ENCODE data around the gene MAP4K5.

MAP4K5 gene

GRCh38 chr14:50403419-50403818 lies 128.9 kb downstream of the MAP4K5 start:
- in situ Hi-C loops (cut with MboI; ENCODE audit: low sequenced_read_pairs) = no loop called here

DNA sequence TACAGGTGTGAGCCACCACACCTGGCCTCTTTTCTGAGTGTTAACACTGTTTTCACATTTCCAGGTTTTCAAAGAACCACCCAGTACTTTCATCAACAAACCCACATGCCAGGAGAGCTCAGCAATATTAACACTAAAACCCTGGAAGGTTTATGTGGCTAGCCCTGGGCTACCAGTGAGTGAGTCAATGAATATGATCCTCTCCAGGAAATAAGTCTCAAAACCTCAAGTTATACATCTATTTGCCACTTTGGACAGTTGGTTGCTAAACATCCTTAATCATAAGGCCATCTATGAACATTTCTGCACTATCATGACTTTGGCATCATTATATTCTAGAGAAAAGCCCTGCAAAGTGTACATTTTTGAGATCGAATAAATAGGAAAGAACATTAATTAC lies 129.4 kb downstream of the MAP4K5 start:
- in situ Hi-C loops (cut with MboI; ENCODE audit: low sequenced_read_pairs) = no loop called here

DNA sequence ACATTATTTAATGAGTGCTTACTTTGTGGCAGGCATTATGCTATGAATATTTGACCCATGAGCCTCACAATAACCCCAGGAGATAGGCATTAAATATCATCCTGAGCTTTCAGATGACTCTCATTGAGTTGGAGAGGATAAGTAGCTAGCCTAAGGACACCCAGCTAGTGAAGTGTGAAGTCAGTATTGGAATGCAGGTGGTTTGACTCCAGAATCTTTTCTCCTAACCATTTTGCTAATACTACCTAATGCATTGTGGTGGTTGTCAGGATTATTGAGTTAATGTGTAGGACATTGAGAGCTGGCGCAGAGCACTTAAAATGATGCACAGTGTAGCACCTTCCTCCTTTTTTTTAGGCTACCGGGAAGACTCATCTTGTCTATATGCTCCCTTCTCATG lies 131.9 kb downstream of the MAP4K5 start:
- in situ Hi-C loops (cut with MboI; ENCODE audit: low sequenced_read_pairs) = no loop called here

DNA sequence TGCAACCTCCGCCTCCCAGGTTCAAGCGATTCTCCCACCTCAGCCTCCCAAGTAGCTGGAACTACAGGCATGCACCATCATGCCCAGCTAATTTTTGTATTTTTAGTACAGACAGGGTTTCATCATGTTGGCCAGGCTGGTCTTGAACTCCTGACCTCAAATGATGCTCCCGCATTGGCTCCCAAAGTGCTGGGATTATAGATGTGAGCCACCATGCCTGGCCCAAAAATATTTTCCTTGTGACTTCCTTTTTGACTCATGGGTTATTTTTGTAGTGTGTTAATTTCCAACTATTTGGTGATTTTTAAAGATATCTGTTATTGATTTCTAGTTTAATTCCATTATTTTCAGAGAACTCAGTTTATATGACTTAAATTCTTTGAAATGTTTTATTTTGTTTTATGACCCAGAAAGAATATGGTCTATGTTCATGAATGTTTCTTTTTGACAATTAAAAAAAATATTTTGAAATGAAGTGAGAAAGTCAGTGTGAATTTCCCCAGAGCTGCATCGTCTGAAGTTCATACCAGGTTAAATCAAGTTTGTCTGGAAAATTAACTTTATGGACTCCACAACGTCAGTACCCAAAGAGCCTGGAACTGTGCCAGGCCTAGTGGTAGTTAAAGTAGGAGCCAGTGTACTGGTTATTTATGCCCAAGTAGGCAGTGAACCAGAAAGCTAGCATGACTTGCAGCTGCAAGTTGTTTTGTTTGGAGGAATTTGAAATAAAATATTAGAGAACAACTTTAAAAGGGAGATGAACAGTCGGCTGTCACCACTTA lies 132.9 kb downstream of the MAP4K5 start:
- in situ Hi-C loops (cut with MboI; ENCODE audit: low sequenced_read_pairs) = no loop called here

- in situ Hi-C loops (cut with MboI; ENCODE audit: low sequenced_read_pairs) = no loop called here
Observed at GRCh38 chr14:50398189-50398580, 134.2 kb downstream of the MAP4K5 start.

- in situ Hi-C loops (cut with MboI; ENCODE audit: low sequenced_read_pairs) = no loop called here
Observed at GRCh38 chr14:50397390-50398188, 134.8 kb downstream of the MAP4K5 start.

GRCh38 chr14:50396631-50397389 lies 135.6 kb downstream of the MAP4K5 start, which contains the start of gene CDKL1:
Gene CDKL1 (minus strand): TSS chr14:50396881. CDS start chr14:50395868, 1,013 bp downstream.
- in situ Hi-C loops (cut with MboI; ENCODE audit: low sequenced_read_pairs) = no loop called here

- in situ Hi-C loops (cut with MboI; ENCODE audit: low sequenced_read_pairs) = no loop called here
Observed at GRCh38 chr14:50395448-50395847, 136.9 kb downstream of the MAP4K5 start.

- in situ Hi-C loops (cut with MboI; ENCODE audit: low sequenced_read_pairs) = no loop called here
Observed at GRCh38 chr14:50394713-50395112, 137.7 kb downstream of the MAP4K5 start.

GRCh38 chr14:50389668-50390441 lies 142.5 kb downstream of the MAP4K5 start:
- in situ Hi-C loops (cut with MboI; ENCODE audit: low sequenced_read_pairs) = no loop called here

DNA sequence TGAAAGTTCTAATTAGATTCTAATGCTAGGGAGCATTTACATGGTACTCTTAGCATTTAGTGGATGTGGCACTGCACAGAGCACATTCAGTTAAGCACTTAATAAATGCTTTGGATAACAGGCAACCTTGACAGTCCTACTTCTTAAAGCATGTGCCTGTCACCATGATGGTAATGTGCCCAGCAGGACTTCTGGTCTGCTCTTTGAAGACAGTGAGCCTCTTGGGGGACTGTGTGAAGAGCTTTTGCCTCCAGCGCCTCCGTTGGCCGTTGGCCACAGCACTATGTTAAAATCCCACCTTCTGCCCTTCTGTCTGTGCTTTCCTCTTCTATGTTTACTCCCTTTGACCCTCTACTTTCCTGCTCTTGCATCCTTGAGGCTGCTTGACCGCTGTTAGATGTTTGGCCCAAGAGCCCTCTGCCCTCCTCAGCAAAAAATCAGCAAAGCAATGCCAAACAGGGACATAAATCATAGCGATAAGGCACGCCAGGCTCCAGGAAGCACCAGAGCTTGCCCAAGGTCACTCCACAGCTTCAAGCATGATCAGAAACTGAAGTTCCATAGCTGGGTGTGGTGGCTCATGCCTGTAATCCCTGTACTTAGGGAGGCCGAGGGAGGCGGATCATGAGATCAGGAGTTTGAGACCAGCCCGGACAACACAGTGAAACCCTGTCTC lies 144.0 kb downstream of the MAP4K5 start:
- in situ Hi-C loops (cut with MboI; ENCODE audit: low sequenced_read_pairs) = no loop called here

DNA sequence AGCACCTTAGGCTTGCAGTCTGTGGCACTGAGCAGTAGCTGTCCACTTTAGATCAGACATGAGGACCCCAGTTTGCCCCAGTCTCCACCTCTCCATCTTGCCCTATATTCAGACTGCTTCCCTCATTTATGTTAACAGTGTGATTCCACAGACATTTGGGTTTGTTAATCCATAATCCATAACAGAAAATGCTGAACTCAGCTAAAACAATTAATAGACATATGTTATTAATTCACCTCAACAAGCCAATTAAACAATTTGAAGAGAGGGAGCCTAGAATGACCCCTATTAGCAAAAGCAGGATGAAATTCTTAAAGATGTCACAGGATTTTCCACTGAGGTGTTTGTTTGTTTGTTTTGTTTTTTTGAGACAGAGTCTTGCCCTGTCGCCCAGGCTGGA lies 144.8 kb downstream of the MAP4K5 start:
- in situ Hi-C loops (cut with MboI; ENCODE audit: low sequenced_read_pairs) = no loop called here

GRCh38 chr14:50383618-50384225 lies 148.6 kb downstream of the MAP4K5 start:
- in situ Hi-C loops (cut with MboI; ENCODE audit: low sequenced_read_pairs) = no loop called here

DNA sequence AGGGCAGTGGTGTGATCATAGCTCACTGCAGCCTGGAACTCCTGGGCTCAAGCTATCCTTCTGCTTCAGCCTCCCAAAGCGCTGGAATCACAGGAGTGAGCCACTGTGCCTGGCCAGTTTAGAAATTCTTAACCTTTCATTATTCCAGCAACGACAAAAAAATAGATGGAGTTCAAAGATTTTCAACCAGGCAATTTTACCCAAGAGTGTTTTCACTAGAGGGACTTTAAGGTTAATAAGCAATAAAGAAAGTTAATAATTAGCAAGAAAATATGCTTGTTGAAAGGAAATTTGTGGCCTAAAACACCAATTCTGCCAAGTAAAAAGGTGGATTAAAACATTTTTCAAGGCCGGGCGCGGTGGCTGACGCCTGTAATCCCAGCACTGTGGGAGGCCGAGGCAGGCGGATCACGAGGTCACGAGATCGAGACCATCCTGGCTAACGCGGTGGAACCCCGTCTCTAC lies 150.5 kb downstream of the MAP4K5 start:
- in situ Hi-C loops (cut with MboI; ENCODE audit: low sequenced_read_pairs) = no loop called here

GRCh38 chr14:50381008-50381407 lies 151.4 kb downstream of the MAP4K5 start:
- in situ Hi-C loops (cut with MboI; ENCODE audit: low sequenced_read_pairs) = no loop called here

DNA sequence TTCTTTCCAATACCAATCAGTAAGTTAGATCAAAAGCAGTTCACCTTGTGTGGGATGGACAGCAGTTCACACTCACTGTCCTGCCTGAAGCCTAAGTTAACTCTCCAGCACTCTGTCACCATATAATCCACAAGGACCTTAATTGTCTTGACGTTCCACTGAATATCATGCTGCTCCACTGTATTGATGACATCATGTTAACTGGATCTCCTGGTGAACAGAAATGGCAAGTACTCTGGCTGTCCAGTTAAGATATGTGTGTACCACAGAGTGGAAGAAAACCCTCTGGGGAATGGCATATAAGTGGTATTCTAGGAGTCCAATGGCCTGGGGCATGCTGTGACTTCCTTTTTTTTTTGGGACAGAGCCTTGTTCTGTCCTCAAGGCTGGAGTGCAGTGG lies 151.9 kb downstream of the MAP4K5 start:
- in situ Hi-C loops (cut with MboI; ENCODE audit: low sequenced_read_pairs) = no loop called here

DNA sequence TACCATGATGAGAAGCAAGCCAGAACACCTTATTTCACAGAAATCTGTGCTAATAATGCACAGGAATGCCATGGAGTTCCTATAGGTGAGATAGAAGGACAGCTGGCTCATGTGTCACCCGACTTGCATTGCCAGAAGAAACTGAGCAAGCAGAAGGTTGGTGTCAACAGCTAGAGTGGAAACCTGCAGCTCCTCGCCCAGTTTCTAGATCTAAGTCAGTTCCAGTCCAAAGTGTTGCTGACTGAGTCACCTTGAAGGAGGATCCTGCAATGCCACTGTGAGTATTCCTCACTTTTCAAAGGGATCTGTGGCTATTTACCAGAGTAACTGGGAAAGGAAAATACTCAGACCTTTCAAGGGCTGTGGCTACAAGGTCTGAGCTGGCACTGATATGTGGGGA lies 152.8 kb downstream of the MAP4K5 start:
- in situ Hi-C loops (cut with MboI; ENCODE audit: low sequenced_read_pairs) = no loop called here

GRCh38 chr14:50377550-50378085 lies 154.8 kb downstream of the MAP4K5 start:
- in situ Hi-C loops (cut with MboI; ENCODE audit: low sequenced_read_pairs) = no loop called here

GRCh38 chr14:50375760-50376159 lies 156.6 kb downstream of the MAP4K5 start:
- in situ Hi-C loops (cut with MboI; ENCODE audit: low sequenced_read_pairs) = no loop called here

All from hTERT RPE-1 (cell line).